Limb (tissue), 2 donors: ENCODE measurements around the gene BEX5.
A peak's percentile ranks its signal among the peaks of the same experiment; 100 is the strongest.
"Not testable (repeated sequence)": the region's sequence is repeated elsewhere in the genome, so short reads cannot be mapped to it uniquely, and the experiment has no call there.

ENCODE experiments used
- DNase-seq, 2 donors: peaks; one replicate each; pipeline ENCODE4 v3.0.0-alpha.2; 2016; ENCODE audit errors: extremely low spot score in 2 of 2

The BEX5 gene

DNA sequence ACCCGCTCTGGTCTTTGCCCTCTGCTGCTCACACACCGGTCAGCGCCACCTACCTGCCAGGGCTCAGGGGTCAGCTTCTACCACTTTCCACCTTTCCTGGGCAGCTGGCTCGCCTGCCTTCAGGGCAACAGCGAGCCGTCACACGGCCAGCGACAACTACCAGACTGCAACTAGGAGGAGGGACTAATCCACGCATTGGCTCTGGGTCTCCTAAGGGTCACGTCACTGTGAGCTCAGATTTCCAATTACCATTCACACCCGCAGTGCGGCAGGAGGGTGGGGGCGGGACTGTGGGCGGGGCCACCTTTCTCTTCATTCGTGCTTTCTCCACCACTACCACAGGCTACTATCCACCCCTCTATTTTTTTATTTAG lies at the start of gene BEX5:
Gene BEX5 (minus strand): TSS at position 172 of the 374 bp plus-strand sequence. CDS start 1,712 bp downstream, outside the sequence.
- DNase-seq, result peak; percentile 14 to 72

DNA sequence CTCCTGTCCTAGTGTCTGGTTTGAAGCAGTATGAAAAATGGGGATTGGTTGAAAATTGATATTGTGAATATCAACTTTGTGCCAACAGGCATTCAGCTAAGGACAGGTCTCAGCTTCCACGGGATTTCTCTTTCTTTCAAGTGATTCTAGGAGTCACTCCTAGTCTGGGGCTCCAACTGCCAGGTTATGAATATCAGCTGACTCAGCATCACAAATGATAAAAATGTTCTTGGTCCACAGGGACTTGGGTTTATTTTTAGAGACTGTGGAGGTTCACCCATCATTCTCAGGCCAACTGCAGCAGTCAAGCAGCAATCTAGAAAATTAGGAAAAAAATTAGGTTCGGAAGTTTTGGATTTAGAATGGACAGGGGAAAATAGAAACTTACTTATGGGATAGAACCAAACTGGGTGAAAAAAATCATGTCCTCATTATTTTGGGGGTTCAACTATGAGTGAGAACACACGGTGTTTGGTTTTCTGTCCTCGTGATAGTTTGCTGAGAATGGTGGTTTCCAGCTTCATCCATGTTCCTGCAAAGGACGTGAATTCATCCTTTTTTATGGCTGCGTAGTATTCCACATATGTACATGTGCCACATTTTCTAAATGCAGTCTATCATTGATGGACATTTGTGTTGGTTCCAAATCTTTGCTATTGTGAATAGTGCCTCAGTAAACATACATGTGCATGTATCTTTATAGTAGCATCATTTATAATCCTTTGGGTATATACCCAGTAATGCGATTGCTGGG lies 30.4 kb upstream of the BEX5 start:
- no peak for DNase-seq

DNA sequence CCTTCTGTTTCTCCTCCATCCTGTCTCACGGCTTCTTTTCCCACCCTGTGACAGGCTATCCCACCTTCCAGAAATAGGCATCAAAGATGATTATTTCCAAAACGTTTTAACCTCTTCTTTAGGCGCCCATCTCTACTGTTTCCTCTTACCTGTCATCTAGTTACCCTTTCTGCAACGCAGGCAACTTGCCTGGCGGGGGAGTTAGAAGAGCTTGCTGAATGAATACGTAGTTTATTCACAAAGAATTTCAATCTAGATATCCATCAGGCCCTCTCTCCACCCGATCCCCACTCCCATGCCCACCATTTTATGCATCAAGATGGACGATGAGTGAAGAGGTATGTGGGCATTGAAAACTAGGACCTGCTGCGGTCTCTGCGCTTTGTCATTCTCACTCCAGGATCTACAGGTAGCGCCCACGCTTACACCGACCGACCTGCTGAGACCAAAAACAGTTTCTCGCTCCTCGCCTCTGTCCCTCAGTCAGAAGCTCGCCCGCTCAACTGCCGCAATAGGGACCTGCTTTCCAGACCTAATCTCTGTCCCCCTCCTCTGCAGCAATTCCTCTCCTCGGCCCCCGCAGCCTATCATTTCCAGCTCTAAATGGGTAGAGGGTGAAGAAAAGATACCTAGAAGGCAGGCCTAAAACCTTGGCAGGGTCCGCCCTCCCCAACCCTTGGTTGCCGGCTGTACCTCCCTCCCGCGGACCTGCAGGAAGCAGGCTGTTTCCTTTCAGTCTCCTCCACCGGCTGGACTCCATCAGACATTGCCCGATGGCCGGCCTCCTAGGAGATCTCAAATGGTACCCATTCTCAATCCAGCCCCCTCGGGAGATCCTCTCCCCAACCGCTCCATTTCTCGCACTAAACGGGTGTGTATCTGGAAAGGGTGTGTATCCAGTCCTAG lies 624 bp downstream of the BEX5 start:
- peak in 1 of 2 donors; percentile 25 for DNase-seq

DNA sequence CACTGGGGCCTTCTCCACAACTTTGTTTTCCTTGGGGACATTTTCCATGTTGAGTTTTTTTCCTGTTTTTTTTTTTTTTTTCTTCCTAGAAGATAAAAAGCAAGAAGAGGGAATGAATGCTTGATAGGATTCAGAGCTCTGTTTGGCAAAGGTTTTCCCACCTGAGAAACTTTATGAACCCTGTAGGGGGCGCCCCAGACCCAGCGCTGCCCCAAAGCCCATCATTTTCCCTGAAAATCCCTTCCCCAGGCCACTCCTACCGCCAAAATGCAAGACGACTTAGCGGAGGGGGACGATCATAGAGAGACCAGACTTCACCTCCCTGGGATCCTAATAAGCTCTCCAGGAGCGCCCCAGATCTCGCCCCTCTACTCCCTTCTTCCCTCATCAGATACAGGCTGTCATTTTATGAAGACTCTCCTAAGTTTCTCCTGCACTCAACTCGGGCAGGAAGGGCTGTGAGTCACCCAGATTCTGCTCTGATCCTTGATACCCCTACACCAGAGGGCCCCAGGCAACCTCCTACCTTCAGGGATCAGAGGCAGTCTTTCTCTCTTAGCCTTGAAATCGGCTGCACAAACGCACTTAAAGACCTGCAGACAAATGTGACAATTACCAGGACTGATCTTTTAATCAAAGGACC lies 1.4 kb downstream of the BEX5 start:
- DNase-seq, result peak in 1 of 2 donors; percentile 20

DNA sequence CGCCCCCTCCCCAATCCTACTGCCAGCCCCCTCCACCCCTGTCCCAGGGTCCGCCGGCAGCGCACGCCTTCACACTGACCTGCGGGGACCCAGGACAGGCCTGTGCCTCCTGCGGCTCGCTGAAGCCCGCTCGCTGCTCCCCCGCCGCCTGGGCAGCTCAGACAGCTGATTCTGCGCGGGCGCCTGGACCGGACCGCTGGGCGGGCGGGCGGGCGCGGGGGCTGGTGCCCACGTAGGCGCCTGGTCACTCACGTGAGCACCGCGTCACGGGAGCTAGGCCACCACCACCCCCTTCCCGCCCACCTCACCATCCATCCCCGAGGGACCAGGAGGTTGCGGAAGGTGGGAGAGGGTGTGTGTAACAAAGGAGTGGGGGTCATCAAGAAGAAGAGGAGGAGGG lies 13.5 kb downstream of the BEX5 start, which contains the start of gene TCEAL6:
Gene TCEAL6 (minus strand): TSS at position 208 of the 400 bp plus-strand sequence.
- DNase-seq, result peak in 1 of 2 donors; percentile 26

DNA sequence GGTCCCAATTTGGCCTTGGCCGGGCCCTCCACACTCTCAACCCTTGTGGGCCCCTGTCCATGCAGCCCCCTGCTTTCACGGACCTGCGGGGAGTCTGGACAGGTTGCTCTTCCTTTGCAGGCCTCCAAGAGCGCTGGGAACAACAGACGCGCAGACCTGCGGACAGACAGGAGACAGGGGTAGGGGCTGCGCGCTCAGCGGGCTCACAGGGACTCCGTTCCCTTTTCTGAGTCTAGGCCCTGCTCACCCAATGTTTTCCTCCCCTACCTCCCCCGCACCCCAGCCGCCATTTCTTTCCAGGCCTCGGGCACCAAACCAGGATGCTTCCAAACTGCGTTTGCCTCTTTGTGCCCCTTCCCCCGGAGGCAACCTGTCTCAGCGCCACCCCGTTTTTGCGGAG lies 14.1 kb downstream of the BEX5 start:
- not testable (repeated sequence) for DNase-seq

DNA sequence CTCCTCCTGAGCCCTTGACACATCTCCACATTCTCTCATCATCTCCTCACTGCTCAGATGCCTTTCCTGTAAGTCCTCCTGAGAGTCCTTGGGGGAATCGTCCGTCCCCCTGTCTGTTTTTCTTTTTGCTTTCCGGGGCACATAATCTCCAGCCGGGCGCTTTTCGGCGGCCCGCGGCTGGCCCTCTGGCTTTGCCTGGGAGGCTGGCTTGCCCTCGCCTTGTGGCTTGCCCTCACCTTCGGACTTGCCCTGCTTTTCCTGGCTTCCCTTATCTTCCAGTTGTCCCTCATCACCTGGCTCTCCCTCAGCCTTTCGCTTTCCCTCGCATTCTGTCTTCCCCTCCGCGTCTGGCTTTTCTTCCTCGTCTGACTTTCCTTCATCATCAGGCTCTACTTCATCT lies 14.9 kb downstream of the BEX5 start:
- not testable (repeated sequence) for DNase-seq

DNA sequence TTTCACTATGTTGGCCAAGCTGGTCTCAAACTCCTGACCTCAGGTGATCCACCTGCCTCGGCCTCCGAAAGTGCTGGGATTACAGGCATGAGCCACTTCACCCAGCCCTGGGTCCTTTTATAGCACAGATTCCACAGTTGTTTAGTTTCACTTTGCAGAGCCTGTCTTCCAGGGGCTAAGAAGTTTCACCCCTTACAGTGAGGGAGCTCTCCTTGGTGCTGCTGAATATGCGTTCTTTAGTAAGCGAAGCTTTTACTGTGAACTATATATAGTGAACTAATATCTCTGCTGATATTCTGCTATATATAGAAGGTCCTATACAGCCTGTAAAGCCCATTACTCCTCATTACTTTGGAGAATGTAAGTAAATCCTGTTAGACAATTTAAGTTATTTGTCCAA lies 17.7 kb downstream of the BEX5 start:
- no peak for DNase-seq

DNA sequence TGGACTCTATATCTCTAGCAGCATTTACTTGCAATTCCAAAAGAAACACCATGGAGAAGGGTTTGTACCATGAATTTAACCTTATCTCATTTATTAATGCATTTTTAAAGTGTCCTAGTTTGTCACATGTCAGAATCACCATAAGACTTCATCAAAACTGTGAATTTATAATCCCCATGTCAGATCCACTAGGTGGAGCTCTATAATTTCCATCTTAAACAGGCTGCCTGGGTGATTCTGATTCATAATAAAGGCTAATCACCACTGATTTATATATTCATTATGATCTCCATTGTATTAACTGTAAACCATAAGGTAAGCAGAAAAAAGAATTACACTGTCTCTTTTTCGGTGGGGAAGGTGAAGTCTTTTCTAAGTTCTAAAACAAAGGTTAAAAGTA lies 26.3 kb downstream of the BEX5 start:
- DNase-seq, result no peak

DNA sequence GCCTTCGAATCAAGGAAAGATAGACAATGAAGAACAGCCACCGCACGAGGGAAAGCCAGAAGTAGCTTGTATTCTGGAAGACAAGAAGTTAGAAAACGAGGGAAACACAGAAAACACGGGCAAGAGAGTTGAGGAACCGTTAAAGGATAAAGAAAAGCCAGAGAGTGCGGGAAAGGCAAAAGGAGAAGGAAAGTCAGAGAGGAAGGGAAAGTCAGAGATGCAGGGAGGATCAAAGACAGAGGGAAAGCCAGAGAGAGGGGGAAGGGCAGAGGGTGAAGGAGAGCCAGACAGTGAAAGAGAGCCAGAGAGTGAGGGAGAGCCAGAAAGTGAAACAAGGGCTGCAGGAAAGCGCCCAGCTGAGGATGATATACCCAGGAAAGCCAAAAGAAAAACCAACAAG lies 28.9 kb downstream of the BEX5 start:
- DNase-seq, result no peak

DNA sequence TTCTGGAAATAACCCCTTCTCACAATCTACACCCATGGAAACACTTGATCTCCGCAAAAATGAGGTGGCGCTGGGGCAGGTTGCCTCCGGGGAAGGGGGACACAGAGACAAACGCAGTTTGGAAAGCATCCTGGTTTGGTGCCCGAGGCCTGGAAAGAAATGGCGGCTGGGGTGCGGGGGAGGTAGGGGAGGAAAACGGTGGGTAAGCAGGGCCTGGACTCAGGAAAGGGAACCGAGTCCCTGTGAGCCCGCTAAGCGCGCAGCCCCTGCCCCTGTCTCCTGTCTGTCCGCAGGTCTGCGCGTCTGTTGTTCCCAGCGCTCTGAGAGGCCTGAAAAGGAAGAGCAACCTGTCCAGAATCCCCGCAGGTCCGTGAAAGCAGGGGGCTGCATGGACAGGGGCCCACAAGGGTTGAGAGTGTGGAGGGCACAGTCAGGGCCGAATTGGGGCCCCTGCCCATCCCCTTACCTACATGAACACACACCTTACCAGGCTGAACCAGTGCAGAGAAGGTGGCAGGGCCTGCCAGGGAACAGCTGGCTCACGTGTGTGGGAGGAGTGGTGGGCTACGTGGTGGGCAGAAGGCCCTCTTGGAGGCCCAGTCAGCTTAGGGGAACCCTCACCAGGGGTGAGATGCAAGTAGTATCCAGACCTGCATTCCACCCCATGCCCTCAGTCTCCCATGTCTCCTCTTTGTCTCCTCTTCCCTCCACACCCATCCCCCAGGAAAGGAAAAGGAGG lies 29.5 kb downstream of the BEX5 start:
- peak in 1 of 2 donors; percentile 26 for DNase-seq

DNA sequence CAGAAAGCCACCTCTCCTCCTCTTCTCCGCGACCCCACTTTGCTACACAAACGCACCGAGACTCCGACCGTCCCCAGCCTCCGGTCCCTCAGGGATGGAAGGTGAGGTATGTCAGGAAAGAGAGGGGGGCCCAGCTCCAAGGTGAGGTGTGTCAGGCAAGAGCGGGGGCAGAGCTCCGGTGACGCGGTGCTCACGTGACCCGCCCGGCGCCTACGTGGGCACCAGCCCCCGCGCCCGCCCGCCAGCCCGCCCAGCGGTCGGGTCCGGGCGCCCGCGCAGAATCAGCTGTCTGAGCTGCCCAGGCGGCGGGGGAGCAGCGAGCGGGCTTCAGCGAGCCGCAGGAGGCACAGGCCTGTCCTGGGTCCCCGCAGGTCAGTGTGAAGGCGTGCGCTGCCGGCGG lies 30.3 kb downstream of the BEX5 start, which contains the start of gene TCEAL2:
Gene TCEAL2 (plus strand): TSS at position 244 of the 400 bp plus-strand sequence. CDS start 1,152 bp downstream, outside the sequence.
- peak in 1 of 2 donors; percentile 63 for DNase-seq

DNA sequence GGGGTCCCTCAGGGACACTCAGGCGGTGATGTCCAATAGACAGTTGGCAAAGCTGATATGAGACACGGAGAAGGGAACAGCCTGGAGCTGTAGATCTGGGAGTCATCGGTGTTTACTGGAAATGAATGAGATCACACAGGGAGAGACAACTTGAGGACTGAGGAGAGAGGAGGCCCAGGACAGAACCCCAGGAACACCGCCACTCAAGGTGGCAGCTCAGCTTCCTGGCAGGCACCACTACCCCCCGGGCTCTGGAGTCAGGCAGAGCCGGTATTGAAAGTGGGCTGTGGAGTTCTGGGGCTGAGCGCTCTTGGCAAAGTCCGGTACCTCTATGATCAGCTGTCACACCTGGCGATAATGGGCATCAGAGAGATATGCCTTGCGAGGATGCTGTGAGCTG lies 30.8 kb downstream of the BEX5 start:
- DNase-seq, result not testable (repeated sequence)

DNA sequence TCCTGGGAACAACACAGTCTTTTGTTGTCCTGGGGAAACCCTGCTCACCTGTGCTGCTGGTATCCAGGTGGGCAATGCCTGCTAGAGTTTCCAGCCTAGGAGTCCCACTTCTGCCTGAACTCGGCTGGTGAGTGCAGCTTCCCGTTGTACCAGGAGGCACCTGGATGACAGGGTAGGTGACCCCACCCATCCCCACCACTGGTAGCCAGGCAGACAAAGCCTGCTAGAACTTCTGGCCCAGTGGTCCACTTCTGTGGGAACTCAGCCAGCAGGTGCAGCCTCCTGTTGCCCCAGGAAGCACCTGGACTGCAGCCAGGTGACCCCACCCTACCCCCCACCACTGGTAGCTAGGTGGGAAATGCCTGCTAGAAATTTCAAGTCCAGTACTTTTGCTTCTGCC lies 40.0 kb downstream of the BEX5 start:
- no peak for DNase-seq

DNA sequence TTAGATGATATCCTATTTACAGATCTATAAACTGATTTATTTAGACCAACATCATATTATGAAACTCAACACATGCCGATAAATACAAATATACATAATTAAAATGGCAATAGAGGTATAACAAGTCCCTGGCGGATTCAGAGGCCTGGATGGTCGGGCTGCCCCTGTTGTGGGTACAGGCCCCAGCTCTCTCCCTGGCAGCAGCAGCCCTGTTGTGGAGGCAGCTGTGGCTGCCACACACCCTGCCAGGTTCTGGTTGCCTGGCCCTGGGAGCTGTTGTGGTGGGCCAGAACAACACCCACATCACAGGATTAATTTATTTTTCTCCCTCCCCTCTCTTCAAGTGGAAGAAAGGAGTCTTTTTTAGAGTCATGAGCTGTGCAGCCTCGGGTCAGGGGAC lies 42.4 kb downstream of the BEX5 start:
- DNase-seq, result no peak
